Left ventricle myocardium superior (tissue), 1 donor: ENCODE results near the gene ITPR1. TPM values are rescaled to one million over a fixed set of nuclear protein-coding genes. Genes with fewer than 3 reads are reported as not detected.

Source experiments
- ATAC-seq: fragments of 200-7000 bp; cut with Tn5 transposase; one replicate; pipeline ENCODE4 v1.9.1; 2020; ENCODE audit warnings: mild to moderate bottlenecking, moderate library complexity
- DNase-seq: peaks from one replicate; pipeline ENCODE4 v3.0.0-alpha.2; 2020
- intact Hi-C: fragments of 100-400 bp; cut with micrococcal nuclease; formaldehyde crosslinking; loops from one replicate; pipeline ENCODE4 v1.11.0; 2022
- total RNA-seq: library from RNA; stranded (reverse); fragmentation: NEBNext Ultra II Directional; extraction: Animal tissue kit (Norgen Biotek cat#: 25700); gene quantifications from one replicate; pipeline ENCODE4 v1.2.1, GENCODE V29; 2021
- donor health status: DM: no; HTN: yes; CAD: no; lungs with severe emphysema.

Gene ITPR1
- total RNA-seq, 1 donor from 2014 or later, result 16.6 TPM

- intact Hi-C loops, result no loop called here
- ATAC-seq, result no peak
- no peak for DNase-seq
Measured at GRCh38 chr3:4505688-4506558, 12.8 kb downstream of the ITPR1 start.

GRCh38 chr3:4506559-4507023, 13.4 kb downstream of the ITPR1 start:
- intact Hi-C loops, result no loop called here
- ATAC-seq (no peak), DNase-seq (no peak)

- DNase-seq (no peak), ATAC-seq (no peak)
- intact Hi-C loops, result no loop called here
Measured at GRCh38 chr3:4507024-4507596, 14.0 kb downstream of the ITPR1 start.

- intact Hi-C loops, result no loop called here
- ATAC-seq, result no peak
- no peak for DNase-seq
Measured at GRCh38 chr3:4508048-4508981, 15.2 kb downstream of the ITPR1 start.

- DNase-seq (no peak), ATAC-seq (no peak)
- intact Hi-C loops, result no loop called here
Measured at GRCh38 chr3:4509043-4509442, 15.9 kb downstream of the ITPR1 start.

- intact Hi-C loops, result no loop called here
- no peak for DNase-seq
- ATAC-seq, result no peak
Measured at GRCh38 chr3:4509983-4510755, 17.0 kb downstream of the ITPR1 start.

- ATAC-seq, result no peak
- DNase-seq, result no peak
- intact Hi-C loops, result no loop called here
Measured at GRCh38 chr3:4511491-4512262, 18.5 kb downstream of the ITPR1 start.

GRCh38 chr3:4512895-4513616, 19.9 kb downstream of the ITPR1 start:
- intact Hi-C loops, result no loop called here
- ATAC-seq (peak; percentile 77), DNase-seq (peak; percentile 34)

GRCh38 chr3:4514321-4514720, 21.2 kb downstream of the ITPR1 start:
- DNase-seq, result no peak
- ATAC-seq, result no peak
- intact Hi-C loops, result no loop called here

GRCh38 chr3:4514916-4515315, 21.8 kb downstream of the ITPR1 start:
- intact Hi-C loops, result no loop called here
- ATAC-seq, result no peak
- DNase-seq, result no peak

GRCh38 chr3:4515916-4516579, 22.9 kb downstream of the ITPR1 start:
- DNase-seq (no peak), ATAC-seq (no peak)
- intact Hi-C loops, result no loop called here

- peak; percentile 21 for ATAC-seq
- intact Hi-C loops, result no loop called here
- no peak for DNase-seq
Measured at GRCh38 chr3:4517093-4517492, 23.9 kb downstream of the ITPR1 start.

- DNase-seq (no peak), ATAC-seq (no peak)
- intact Hi-C loops, result no loop called here
Measured at GRCh38 chr3:4517643-4518311, 24.6 kb downstream of the ITPR1 start.

GRCh38 chr3:4520033-4520816, 27.1 kb downstream of the ITPR1 start:
- DNase-seq (no peak), ATAC-seq (peak; percentile 9)
- intact Hi-C loops, result no loop called here

- DNase-seq, result no peak
- intact Hi-C loops, result no loop called here
- peak; percentile 75 for ATAC-seq
Measured at GRCh38 chr3:4522947-4523346, 29.8 kb downstream of the ITPR1 start.
